ENCODE measurements around the gene C1QTNF12. TPM values are rescaled to one million over a fixed set of nuclear protein-coding genes. Genes with fewer than 3 reads are reported as not detected.

Gene C1QTNF12
- total RNA-seq, 2 experiments from 2014 or later, result 2.2 to 4.4 TPM

DNA sequence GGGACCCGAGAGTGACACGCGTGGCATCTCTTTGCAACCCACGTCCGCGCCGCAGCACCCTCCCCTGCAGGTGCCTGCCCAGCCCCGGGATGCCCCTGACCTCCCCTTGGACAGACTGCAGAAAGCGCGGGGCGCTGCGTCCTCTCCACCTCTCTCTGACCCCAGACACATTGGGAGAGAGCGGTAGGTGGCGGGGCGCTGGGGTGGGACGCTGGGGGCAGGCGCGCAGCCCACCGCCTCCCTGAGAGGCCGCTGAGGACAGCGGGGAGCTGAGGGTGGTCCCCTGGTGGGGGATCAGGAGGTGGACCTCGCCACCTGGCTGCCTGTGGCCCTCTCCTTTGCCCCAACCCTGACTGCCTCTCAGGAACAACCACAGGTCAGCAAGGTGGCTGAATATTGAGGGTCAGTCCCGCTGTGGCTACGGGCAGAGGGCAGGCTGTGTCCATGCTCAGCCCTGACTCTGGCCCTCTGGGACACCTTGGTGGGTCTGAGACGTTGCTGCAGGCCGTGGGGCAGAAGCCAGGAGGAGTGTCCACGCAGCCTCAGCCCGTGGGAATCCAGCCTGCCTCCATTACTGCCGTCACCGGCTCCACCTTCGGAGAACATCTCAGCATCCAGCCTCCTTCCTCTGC is 27.9 kb upstream of the C1QTNF12 start:
- peaks cover 24% of the 10 kb centered on the region for H3K4me1 Mint-ChIP-seq

DNA sequence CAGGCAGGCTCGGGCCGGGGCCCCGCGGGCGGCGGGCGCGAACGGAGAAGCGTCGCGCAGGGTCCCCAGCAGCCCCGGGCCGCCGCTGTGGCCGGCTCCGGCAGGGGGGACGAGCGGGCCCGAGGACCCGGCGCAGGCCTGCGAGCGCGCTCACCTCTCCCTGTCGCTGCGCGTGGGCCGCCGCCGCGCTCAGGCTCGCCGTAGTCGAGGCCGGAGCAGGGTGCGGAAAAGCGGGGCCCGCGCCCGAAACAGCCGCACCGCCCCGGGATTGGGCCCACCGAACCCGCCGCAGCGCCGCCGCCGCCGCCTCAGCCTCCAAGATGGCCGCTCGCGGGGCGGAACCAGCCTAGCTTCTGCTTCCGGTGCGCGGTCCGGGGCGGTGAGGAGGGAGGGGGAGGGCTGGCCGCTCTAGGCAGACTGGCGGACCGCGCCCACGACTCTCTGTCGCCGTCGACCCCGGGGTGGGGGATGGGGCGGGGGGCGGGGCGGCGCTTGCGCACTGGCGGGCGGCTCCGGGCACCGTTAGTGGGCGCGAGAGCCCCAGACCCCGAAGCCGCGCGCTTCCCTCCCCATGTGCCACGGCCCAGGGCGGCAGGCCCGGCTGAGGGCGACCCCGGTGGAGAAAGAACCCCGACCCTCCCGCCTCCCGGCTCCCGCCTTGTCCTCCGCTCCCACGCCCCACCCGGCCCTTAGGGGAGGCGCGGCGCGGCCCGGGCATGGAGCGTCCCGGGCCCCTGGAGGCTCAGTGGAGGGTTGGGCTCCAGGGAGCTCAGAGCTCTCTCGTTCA is 27.2 kb upstream of the C1QTNF12 start, which contains the start of gene UBE2J2:
UBE2J2 (minus strand) TSS at position 343 of the 787 bp plus-strand sequence. CDS start 5,862 bp downstream, outside the sequence.
- Mint-ChIP-seq H3K27me3 (no peaks in the 10 kb centered on the region), H3K36me3 (peaks cover 7% of the 10 kb centered on the region), H3K4me3 (peak within 1 kb of the TSS; percentile 89), H3K4me1 (peaks cover 24% of the 10 kb centered on the region), H3K27ac (peak within 1 kb of the TSS; percentile 85), H3K9me3 (no peaks in the 10 kb centered on the region)
- ATAC-seq (ENCODE audit: low read depth) (peak; percentile 94), DNase-seq (peak; percentile 92)
- POLR2A ChIA-PET, result interaction anchor here (0.6 to 1.7 kb wide), 14 partner anchors 11 to 260 kb away, joined by 3 to 6 read pairs (median 3); partner anchors contain the start of genes CCNL2 and ISG15

More for the DNA sequence above, 27.9 kb upstream of the C1QTNF12 start:
- H3K9me3 Mint-ChIP-seq, result no peaks in the 10 kb centered on the region
- DNase-seq (no peak), ATAC-seq (ENCODE audit: low read depth) (no peak)
- no peaks in the 10 kb centered on the region for H3K27me3 Mint-ChIP-seq
- H3K36me3 Mint-ChIP-seq, result peaks cover 7% of the 10 kb centered on the region
- H3K4me3 Mint-ChIP-seq, result peak overlapping the region; percentile 65
- POLR2A ChIA-PET, result interaction anchor here (0.7 to 1.7 kb wide), 10 partner anchors 11 to 261 kb away, joined by 3 to 6 read pairs (median 3); partner anchors contain the start of genes CCNL2 and ISG15
- peak overlapping the region; percentile 48 for H3K27ac Mint-ChIP-seq

DNA sequence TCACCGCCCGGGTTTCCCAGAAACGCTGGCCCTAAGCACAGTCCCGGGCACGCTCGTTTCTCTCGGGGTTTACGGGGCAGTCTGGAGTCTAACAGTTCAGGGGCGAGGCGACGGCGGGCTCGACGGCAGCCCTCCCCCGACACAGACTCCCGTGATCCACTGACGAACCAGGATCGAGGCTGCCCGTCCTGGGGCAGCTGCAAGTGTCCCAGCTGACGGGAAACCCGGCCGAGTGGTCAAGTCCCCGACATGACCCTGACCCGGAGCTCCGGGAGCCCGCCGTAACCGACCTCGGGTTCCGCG is 26.6 kb upstream of the C1QTNF12 start:
- H3K27me3 Mint-ChIP-seq, result no peaks in the 10 kb centered on the region
- peaks cover 7% of the 10 kb centered on the region for H3K36me3 Mint-ChIP-seq
- peaks cover 24% of the 10 kb centered on the region for H3K4me1 Mint-ChIP-seq
- no peak for DNase-seq
- H3K4me3 Mint-ChIP-seq, result peak overlapping the region; percentile 89
- peak overlapping the region; percentile 85 for H3K27ac Mint-ChIP-seq
- POLR2A ChIA-PET, result interaction anchor here (0.6 to 1.7 kb wide), 8 partner anchors 17 to 234 kb away, joined by 3 to 6 read pairs (median 3); partner anchors contain the start of gene CCNL2
- ATAC-seq (ENCODE audit: low read depth), result no peak
- no peaks in the 10 kb centered on the region for H3K9me3 Mint-ChIP-seq

DNA sequence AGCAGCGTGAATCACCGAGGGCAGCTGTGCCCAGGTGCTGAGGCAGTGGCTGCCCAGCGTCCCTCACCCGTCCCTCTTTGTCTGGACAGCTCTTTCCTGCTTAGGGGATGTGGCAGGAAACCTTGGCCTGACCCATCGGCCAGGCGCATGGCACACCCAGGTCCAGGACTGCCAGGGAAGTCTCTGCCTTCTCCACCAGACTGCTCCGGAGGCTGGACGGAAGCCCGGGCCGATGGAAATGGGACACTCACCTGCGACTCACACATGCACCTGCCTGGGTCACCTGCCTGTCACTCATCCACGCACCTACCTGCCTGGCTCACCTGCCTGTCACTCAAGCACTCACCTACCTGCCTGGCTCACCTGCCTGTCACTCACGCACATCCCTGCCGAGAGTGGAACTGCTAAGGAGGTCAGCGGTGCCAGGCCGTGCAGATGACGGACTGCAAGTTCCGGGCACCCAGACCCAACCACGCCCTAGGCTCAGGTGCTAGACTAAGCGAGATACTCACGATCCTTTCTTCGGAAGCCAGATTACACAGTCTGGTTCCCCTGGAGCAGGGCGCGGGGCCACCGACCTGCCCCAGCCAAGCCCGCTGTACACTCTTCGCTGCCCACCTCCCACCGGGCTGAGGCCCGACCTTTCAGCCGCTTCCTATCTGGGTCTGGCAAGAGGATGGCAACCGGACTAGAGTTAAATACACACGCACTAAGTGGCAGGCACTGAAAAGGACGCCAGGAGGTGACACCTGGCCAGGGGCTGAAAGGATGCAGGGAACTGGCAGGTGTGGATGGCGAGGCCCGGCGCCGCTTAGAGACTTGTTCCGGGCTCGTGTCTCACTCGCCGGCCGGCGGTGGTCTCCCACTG is 26.1 kb upstream of the C1QTNF12 start:
- POLR2A ChIA-PET, result interaction anchor here (0.7 to 1.4 kb wide), 5 partner anchors 22 to 233 kb away, joined by 3 to 6 read pairs (median 4); no protein-coding TSS in a partner anchor
- Mint-ChIP-seq H3K27ac (peak overlapping the region; percentile 85), H3K36me3 (peaks cover 7% of the 10 kb centered on the region), H3K27me3 (no peaks in the 10 kb centered on the region), H3K4me3 (peak overlapping the region; percentile 89), H3K4me1 (peaks cover 24% of the 10 kb centered on the region), H3K9me3 (no peaks in the 10 kb centered on the region)
- DNase-seq, result no peak
- no peak for ATAC-seq (ENCODE audit: low read depth)

DNA sequence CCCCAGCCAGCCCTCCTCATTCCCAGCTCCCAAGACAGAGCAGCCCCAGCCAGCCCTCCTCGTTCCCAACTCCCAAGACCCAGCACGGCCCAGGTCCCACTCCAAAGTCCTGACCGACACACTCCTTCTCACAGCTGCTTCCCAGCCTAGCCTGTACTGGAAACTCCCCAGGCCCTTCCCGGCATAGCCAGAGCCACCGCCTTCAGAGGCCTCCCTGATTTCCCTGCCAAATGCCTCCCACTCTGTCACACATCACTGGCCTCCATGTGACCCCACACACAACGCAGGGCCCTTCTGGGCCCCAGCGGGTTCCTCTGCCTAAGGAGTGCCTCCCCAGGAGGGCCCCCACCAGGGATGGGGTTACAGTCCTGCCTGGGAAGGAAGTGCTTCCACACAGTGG is 24.3 kb upstream of the C1QTNF12 start:
- H3K27ac Mint-ChIP-seq, result peak overlapping the region; percentile 31
- H3K36me3 Mint-ChIP-seq, result peaks cover 8% of the 10 kb centered on the region
- POLR2A ChIA-PET, result no interaction called here
- no peaks in the 10 kb centered on the region for H3K27me3 Mint-ChIP-seq
- no peaks in the 10 kb centered on the region for H3K9me3 Mint-ChIP-seq
- ATAC-seq (ENCODE audit: low read depth), result no peak
- no peak for DNase-seq
- peaks cover 26% of the 10 kb centered on the region for H3K4me1 Mint-ChIP-seq
- H3K4me3 Mint-ChIP-seq, result peak overlapping the region; percentile 9

DNA sequence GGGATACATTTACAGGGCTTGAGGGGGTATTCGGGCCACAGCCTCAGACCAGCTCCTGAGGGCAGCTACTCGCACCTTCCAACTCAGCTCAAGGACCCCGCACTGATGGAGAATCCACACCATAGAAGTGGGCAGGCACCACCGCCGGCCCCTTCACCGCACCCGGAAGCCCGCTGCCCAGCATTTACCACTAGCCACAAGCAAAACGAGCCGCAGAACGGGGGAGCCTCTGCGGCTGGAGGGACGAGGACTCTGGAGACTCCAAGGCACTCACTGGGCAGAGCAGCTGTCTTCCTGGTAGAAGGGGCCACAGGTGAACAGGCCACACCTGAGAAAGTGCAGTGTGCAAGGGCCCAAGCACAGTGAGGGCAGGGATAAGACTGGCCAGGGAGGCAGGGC is 21.8 kb upstream of the C1QTNF12 start:
- no peaks in the 10 kb centered on the region for H3K9me3 Mint-ChIP-seq
- H3K27ac Mint-ChIP-seq, result no peak overlapping the region
- H3K4me3 Mint-ChIP-seq, result no peak overlapping the region
- no peaks in the 10 kb centered on the region for H3K27me3 Mint-ChIP-seq
- ATAC-seq (ENCODE audit: low read depth) (no peak), DNase-seq (no peak)
- peaks cover 23% of the 10 kb centered on the region for H3K4me1 Mint-ChIP-seq
- POLR2A ChIA-PET, result no interaction called here
- peaks cover 12% of the 10 kb centered on the region for H3K36me3 Mint-ChIP-seq

DNA sequence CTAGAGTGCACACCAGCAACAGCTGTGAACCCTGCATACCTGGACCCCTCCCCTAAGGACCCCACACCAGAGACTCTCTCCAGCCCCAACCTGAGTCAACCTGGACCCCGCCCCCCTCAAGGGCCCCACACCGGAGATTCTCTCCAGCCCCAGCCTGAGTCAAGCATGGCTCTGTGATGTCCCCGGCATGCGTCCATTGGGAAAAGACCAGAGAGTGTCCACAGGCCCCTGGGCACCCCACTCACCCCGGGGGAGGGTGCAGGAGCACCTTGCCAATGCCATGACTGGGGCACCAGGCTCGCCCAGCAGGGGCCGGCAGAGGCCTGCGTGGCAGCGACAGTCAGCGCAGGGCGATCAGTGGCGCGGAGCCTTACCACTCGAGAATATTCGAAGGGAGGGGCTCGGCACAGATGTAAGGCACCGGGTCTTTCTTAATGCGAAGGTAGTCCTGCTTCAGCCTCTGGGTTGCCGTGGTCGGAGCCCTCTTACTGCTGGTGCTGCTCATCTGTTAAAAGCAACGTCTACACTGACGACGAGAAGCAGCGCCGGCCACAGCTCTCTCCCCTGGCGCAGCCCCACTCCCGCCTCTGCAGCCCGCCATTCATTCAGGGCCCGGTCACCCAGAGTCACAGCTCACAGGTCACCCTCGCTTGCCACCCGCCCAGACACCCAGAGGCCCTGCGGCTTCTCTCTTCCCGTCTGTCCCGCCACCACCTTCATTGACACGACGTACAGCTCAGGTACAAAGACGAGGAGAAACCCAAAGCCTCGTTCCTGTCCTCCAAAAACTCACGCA is 21.2 kb upstream of the C1QTNF12 start:
- H3K4me3 Mint-ChIP-seq, result no peak overlapping the region
- H3K4me1 Mint-ChIP-seq, result peaks cover 21% of the 10 kb centered on the region
- no peak for ATAC-seq (ENCODE audit: low read depth)
- POLR2A ChIA-PET, result no interaction called here
- no peaks in the 10 kb centered on the region for H3K27me3 Mint-ChIP-seq
- DNase-seq, result no peak
- H3K27ac Mint-ChIP-seq, result no peak overlapping the region
- H3K36me3 Mint-ChIP-seq, result peaks cover 13% of the 10 kb centered on the region
- no peaks in the 10 kb centered on the region for H3K9me3 Mint-ChIP-seq

DNA sequence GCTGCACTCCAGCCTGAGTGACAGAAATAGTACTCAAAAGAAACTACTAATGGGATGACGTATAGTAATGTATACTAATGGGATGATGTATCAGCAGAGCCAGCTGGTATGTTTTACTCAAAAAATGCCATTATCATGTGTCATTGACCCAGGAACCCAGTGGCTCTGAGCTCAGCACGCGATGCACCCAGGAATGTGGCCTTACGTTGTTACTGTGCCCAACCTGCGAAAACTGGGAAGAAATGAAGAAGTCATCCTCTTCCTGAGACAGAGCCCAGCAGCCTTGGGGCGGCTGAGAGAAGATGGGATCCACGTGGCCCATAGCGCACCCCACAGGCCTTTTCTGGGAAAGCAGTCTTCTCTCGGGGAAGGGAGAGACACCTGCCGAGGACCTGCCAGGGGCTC is 18.3 kb upstream of the C1QTNF12 start:
- POLR2A ChIA-PET, result interaction anchor here (1.4 kb wide), 1 partner anchor 14 kb away, joined by 4 read pairs; no protein-coding TSS in a partner anchor
- Mint-ChIP-seq H3K27me3 (no peaks in the 10 kb centered on the region), H3K4me1 (peaks cover 11% of the 10 kb centered on the region), H3K4me3 (no peak overlapping the region), H3K27ac (no peak overlapping the region), H3K36me3 (peaks cover 13% of the 10 kb centered on the region), H3K9me3 (no peaks in the 10 kb centered on the region)
- no peak for ATAC-seq (ENCODE audit: low read depth)
- DNase-seq, result no peak

DNA sequence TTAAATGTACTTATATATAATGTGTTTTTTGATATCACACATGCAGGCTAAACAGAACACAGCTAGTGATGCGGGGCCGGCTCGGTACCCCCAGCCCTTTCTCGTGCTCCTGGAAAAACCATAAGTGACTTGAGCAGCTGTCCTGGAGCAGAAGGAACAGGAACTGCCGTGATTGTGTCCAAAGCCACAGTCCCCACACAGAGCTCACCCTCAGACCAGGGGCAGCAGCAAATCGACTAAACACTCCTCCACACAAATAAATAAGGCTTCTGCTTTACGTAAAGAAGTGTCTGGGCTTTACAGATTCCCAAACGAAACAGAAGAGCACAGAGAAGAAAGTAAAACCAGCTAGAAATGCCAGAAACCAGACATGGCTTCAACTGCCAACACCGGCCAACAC is 17.5 kb upstream of the C1QTNF12 start:
- peaks cover 11% of the 10 kb centered on the region for H3K4me1 Mint-ChIP-seq
- no peaks in the 10 kb centered on the region for H3K27me3 Mint-ChIP-seq
- DNase-seq (no peak), ATAC-seq (ENCODE audit: low read depth) (no peak)
- no peak overlapping the region for H3K27ac Mint-ChIP-seq
- H3K4me3 Mint-ChIP-seq, result no peak overlapping the region
- POLR2A ChIA-PET, result interaction anchor here (1.4 kb wide), 1 partner anchor 13 kb away, joined by 4 read pairs; no protein-coding TSS in a partner anchor
- no peaks in the 10 kb centered on the region for H3K9me3 Mint-ChIP-seq
- H3K36me3 Mint-ChIP-seq, result peaks cover 20% of the 10 kb centered on the region

DNA sequence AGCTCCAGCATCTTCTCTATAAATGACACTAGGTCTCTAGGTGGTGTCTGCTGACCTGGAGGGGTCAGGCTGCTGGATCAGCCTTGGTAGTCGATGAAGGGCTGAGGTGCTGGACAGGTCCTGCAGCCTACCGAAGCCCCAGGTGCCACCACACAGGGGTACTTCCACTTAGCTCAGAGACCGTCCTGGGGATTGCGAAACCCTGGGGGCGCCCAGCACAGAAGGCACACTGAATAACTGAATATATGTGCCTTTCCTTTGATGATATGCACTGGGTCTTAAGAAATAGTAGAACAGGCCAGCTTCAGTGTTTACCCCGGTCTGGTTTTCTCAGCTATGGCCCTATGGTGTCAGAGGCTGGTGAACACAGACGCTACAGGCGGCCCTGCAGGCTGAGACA is 16.2 kb upstream of the C1QTNF12 start:
- Mint-ChIP-seq H3K27me3 (no peaks in the 10 kb centered on the region), H3K4me1 (peaks cover 13% of the 10 kb centered on the region), H3K9me3 (no peaks in the 10 kb centered on the region), H3K27ac (no peak overlapping the region), H3K36me3 (peaks cover 21% of the 10 kb centered on the region), H3K4me3 (no peak overlapping the region)
- ATAC-seq (ENCODE audit: low read depth) (no peak), DNase-seq (no peak)
- POLR2A ChIA-PET, result interaction anchor here (1.0 kb wide), 1 partner anchor 32 kb away, joined by 3 read pairs; no protein-coding TSS in a partner anchor

DNA sequence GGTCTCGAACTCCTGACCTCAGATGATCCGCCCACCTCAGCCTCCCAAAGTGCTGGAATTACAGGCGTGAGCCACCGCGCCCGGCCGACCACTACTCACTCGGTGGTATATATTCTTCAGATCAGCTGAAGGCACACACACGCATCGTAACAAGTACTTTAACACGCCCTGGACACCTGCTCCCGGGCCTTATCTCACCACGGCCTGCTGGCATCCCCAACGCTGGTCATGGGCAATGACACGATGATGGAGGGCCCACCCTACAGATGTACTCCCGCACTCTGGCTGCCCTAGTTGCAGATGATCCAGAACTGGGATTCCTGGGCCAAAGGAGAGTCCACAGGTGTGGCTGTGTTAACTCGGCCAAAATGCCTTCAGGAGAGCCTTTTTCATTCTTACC is 15.5 kb upstream of the C1QTNF12 start:
- Mint-ChIP-seq H3K36me3 (peaks cover 21% of the 10 kb centered on the region), H3K27me3 (no peaks in the 10 kb centered on the region), H3K4me1 (peaks cover 12% of the 10 kb centered on the region), H3K9me3 (no peaks in the 10 kb centered on the region), H3K27ac (no peak overlapping the region), H3K4me3 (no peak overlapping the region)
- POLR2A ChIA-PET, result interaction anchor here (0.6 to 0.7 kb wide), 3 partner anchors 11 to 148 kb away, joined by 3 to 4 read pairs (median 3); no protein-coding TSS in a partner anchor
- no peak for DNase-seq
- no peak for ATAC-seq (ENCODE audit: low read depth)

DNA sequence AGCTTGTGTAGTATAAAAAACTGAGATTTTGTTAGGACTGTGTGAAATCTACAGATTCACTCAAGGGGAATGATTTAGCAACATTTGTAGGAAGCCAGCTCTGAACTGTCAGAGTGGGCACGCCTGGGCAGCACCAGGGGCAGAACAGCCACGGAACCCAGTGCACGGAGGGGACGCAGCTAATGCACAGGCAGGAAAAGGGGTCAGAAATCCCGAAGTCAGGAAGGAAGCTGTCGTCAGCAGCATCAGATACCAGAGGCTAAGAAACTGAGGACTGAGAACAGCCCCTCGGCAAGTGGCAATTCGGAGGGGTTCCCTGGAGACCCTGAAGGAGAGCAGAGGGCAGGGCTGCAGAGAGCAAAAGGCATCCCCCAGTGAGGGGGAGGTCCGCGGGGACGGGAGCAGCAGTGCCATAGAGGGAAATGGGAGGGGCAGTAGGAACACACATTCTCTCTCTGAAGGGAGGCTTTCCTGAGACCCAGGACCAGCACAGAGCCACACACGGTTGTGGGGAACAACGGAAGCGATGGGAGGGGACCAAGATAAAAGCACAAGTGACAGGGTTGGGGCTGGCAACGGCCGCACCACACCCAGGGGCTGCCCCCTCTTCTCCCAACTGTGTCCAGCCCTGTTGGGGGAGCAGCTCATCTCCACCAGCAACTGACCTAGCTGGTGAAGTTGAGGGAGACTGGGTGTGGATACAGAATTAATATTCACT is 14.5 kb upstream of the C1QTNF12 start:
- ATAC-seq (ENCODE audit: low read depth) (peak; percentile 45), DNase-seq (no peak)
- Mint-ChIP-seq H3K9me3 (no peaks in the 10 kb centered on the region), H3K27me3 (no peaks in the 10 kb centered on the region), H3K27ac (peak overlapping the region; percentile 83), H3K4me1 (peaks cover 11% of the 10 kb centered on the region), H3K36me3 (peaks cover 24% of the 10 kb centered on the region), H3K4me3 (peak overlapping the region; percentile 32)
- POLR2A ChIA-PET, result interaction anchor here (0.7 kb wide), 2 partner anchors 18 to 147 kb away, joined by 3 to 4 read pairs; no protein-coding TSS in a partner anchor
